GM19438 (cell line): ENCODE measurements around the gene AHNAK2.

Experiments
- ATAC-seq: cut with Tn5 transposase; IDR thresholded peaks from one replicate; pipeline ENCODE4 v1.9.1; 2021; ENCODE audit warnings: low read depth; ENCODE audit not compliant: unreplicated experiment

Gene AHNAK2

GRCh38 chr14:105012171-105012985 is 34.2 kb upstream of the AHNAK2 start:
- no peak for ATAC-seq

DNA sequence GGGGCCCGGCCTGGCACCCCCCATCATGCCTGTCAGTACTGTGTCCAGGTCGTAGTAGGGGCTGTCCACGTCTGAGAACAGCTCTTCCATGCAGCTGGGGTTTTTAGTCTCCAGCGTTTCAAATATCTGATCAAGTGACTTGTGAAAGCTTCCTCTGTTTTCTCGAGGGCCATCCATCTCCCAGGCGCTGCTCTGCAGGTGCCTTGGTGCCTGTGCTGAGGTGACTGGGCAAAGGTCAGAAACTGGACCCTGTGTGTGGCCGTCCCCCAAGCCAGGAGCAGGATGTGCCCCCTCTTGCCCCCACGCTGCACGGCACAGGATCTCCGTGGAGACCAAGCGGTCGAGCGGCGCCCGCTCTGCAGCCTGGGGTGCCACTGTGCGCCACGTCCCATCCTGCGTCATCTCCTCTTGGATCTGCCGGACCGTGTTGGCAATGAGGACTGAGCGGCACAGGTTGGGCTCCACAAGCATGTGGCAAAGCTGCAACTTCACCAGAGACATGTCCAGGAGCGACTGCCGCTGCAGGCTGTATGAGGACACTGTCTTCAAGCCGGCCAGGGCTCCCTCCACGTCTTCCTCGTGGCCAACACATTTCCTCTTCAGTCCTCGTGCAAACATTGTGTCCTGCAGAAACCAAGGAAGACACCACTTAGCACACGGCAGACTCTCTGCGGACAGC is 33.3 kb upstream of the AHNAK2 start:
- no peak for ATAC-seq

DNA sequence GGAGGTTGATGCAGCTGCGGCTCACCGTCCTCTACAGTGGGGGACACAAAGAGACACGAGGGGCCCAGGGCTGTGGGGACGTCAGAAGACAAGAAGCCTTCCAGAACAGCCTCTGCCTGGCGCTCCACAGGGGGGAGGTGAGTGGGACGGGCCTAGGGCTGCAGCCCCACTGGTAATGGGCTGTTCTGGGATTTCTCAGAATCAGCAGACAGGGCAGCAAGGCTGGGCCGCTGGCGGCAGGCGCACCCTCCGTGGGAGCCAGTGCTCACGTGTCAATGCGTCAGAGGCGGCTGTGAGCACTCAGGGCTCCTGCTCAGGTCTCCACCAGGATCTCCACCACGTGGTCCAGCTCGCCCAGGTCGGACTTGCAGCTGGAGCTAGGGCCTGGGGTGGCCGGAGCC is 32.7 kb upstream of the AHNAK2 start:
- ATAC-seq = no peak

GRCh38 chr14:105010106-105010505 is 31.9 kb upstream of the AHNAK2 start:
- ATAC-seq = no peak

DNA sequence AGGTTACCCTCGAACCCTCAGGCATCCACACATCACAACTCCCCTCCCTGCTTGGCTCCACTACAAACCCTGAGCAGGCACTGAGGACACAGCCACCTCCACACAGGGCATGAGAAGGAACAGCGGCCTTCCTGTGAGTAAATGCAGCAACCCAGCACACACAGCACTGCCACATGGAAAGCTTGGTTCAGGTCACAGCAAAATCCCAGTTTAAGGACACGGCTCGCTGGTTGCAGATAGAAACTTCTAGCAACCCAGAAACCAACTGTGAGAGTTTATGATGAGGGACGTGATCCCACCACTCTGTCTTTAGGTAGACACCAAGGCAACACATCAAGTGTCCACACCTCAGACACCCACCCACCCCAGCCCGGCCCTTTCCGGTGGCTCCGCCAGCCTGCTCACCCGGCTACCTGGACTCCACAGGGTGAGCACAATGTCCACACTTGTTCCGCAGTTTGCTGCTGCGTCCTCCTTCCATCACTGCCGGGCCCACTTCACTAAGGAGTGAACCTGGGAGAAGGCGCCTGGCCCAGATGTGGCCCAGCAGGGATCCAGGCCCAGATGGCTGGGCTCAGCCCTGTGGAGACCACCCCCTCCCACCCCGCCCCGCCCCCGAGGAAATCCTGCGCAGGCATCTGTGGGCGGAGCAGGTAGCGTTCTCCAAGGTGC is 29.6 kb upstream of the AHNAK2 start:
- no peak for ATAC-seq

DNA sequence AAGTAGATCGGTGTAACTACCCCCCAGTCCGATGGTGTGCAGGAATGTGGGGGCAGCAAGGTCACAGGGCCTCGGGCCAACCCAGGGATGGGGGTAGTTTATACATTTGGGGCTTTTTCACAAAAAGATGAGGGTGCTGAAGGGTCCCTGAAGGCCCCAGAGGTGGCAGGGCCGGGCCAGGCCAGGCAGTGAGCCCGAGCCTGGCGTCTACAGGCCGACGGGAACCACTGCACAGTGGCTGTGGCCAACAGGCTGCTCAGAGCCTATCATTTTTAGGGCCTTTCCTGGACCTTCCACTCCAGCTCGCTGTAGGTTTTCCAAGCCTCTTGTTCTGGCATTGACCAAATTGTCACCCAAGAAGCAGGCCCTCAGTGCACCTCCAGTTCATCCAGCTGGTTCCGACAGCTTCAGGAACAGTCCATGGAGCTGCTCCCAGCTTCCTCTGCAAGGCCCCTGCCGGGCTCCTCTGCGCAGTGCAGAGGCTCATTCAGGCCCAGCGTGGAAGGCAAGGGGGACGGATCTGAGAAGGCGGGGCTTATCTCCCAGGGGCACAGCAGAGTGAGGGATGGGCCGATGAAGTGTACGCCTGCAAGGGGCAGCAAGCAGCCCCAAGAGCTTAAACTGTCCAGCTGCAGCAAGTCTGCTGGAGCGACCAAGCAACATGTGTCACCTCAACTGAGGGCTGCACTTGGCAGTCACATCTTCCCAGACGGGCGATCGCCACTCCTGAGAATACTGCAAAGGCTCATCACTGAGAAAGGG is 28.8 kb upstream of the AHNAK2 start:
- ATAC-seq = no peak

- no peak for ATAC-seq
These were observed 28.0 kb upstream of the AHNAK2 start for GRCh38 chr14:105005929-105006830.

- ATAC-seq = no peak
These were observed 27.3 kb upstream of the AHNAK2 start for GRCh38 chr14:105005329-105005928.

DNA sequence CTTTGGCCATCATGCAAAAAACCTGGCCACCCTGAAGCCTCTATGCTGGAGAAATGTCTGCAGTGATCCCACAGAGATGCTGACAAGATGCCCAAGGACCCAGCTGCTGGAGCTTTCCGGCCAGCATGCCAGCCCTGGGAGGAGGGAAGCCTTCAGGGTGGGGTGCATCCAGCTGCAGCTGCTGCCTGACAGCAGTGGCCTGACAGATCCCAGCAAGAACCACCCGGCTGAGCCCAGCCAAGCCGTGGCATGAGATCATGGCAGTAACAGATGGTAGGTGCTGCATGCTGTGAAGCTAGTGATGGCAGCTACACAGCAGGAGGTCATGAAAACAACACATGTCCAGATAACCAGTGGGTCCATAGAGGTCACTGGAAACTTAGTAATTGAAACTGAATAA is 21.2 kb upstream of the AHNAK2 start:
- ATAC-seq = no peak

- no peak for ATAC-seq
These were observed 20.6 kb upstream of the AHNAK2 start for GRCh38 chr14:104998801-104999200.

DNA sequence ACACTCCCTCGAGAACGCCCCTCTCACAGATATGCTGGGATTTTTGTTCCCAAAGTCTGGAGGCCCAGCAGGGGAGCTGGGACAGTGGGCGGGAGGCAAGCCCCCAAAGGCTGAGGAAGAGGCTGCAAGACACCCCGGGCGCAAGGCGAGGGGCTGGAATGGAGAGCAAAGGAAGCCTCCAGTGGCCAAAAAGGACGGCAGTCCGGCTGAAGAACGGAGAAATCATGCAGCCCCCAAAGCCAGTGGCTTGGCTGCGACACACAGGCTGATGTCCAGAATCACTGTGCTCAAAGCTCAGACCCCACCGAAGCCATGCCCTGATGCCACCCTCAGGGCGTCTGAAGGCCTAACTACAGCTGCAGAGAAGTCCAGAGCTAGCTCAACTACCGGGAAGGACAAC is 18.3 kb upstream of the AHNAK2 start:
- no peak for ATAC-seq

DNA sequence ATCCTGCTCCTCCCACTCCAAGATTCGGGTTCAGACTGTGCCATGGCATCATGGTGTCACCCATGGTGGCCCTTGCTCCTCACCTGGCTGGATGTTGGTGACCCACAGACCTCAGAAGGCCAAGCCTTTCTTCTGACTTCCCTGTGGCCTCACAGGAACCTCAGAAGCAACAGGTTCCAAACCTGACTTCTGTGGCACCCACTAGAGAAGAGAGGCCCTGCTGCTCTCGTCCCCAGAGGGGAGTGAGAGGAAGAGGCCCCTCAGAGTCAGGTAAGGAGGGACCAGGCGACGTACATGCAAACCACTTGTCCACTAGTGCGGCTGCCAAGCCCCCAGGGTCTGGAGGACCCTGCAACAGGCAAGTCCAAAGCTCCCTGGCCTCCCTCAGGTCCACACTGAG is 17.9 kb upstream of the AHNAK2 start:
- ATAC-seq = no peak

DNA sequence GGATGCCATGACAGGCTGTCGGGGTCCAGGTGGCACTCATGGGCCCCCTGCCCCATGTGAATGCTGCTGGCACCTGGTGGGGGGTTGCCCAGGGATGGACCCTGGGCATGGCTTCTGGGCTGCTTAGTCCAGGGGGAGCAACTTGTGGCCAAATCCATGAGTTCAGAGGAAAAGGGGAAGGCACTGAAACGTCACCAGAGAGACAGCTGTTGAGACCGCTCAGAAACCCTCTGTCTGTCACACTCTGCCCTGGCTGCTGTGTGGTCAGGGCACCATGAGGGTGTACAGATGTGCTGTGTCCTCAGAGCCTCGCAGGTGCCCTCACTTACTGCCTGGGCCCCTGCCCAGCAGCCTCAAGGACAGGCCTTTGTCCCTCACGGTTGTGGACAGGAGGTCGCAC is 16.8 kb upstream of the AHNAK2 start:
- no peak for ATAC-seq

DNA sequence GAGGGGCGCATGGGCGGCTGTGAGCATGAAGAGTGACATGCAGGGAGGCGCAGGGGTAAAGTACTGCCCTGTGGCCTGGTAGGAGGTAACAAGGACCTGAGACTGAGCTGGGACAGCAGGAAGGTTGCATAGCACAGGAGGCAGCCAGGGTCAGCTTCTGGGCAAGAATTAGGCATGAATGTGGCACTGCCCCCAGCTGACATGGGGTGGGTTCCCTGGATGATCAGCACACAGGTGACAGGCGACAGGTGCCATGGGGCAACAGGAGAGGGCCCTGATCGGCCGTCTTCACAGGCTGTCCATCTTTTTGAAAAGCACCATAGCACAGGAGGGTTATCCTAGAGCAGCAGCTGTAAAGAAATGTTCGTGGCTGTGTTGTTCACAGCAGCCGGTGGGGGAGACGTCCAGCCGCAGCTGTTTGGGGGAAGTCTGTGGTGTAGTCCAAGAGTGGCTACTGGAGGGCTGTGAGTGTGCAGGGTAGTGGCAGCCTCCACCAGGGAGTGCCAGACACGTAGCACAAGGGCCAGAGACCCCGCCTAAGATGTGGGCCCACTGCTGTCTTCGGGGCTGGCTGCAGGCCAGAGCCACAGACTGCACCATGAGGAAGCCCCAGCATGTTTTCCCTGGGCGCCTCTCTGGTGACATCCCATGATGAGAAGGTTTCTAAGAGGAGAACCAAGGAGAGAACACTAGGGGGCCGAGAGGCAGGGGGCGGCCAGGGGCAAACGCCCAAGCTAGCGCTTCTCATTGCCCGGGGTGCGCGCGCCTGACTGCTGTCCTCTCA is 15.8 kb upstream of the AHNAK2 start:
- no peak for ATAC-seq

- no peak for ATAC-seq
These were observed 15.1 kb upstream of the AHNAK2 start for GRCh38 chr14:104993306-104993705.

DNA sequence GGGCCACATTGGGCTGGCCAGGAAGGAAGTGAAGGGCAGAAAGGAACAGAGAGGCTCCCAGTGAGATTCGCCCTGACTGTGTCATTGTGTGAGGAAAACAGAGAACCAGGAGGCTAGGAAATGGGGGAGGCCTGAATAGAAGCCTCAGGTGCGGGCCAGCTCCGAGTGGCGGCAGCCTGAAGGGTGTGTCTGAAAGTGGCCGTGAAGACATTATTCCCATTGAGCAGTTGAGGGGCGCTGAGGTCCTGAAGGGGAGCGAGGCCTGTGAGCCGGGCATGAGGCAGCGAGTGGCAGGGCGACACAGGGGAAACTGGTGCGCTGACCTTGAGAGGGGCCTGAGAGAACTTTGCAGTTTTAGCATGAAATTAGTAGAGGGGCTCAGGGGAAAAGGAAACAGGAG is 14.3 kb upstream of the AHNAK2 start:
- no peak for ATAC-seq

GRCh38 chr14:104991896-104992230 is 13.7 kb upstream of the AHNAK2 start:
- ATAC-seq = no peak

- ATAC-seq = no peak
These were observed 11.8 kb upstream of the AHNAK2 start for GRCh38 chr14:104989951-104990303.
